ENCODE results near the gene CDK6. TPM values are rescaled to one million over a fixed set of nuclear protein-coding genes. Genes with fewer than 3 reads are reported as not detected.

CDK6 gene
- polyA plus RNA-seq, 1 donor (not counting 4 experiments of a cell fraction or from before 2014, with no cell fraction given): 53.5 TPM

DNA sequence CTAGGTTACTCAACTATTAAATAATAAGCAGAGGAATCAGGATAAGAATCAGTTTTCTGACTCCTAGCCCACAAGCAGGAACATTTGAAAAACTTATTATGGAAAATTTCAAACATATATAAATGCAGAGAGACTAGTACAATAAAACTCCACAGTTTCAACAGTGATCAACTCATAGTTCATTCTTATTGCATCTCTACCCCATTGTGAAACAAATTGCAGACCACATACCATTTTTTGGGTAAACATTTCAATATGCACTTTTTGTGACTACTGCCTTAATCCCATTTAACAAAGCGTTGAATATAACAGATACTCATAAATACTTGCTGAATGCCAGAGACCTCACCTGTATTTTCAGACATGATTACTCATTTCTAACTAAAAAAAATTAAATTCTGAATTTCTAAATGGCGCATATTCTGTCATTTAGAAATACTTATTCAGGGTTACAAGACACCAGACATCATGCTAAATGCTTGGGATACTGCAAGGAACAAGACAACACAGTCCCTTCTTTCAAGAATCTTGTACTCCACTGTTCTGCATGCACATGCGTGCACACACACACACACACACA is 11.4 kb downstream of the CDK6 start:
- Histone ChIP-seq H3K9ac (ENCODE audit: control insufficient read depth, extremely low read depth, insufficient read depth, low read length) (no peak overlapping the region), H3K36me3 (ENCODE audit: control insufficient read depth in 2 of 2, extremely low read depth in 1 of 2, insufficient read depth in 2 of 2, low read length in 2 of 2) (peaks cover 0 to 15% of the 10 kb centered on the region in 2 experiments), H3K79me2 (ENCODE audit: control insufficient read depth, insufficient read depth, low read length) (peaks cover 99% of the 10 kb centered on the region), H3K4me1 (ENCODE audit: control insufficient read depth, extremely low read depth, insufficient read depth, low read length) (peaks cover 15% of the 10 kb centered on the region), H3K4me2 (ENCODE audit: control insufficient read depth, extremely low read depth, insufficient read depth, low read depth, low read length) (no peak overlapping the region), H3K9me3 (ENCODE audit: control insufficient read depth, low read depth, low read length) (no peaks in the 10 kb centered on the region), H3K9me1 (ENCODE audit: control insufficient read depth, extremely low read depth, insufficient read depth, low read length) (peaks cover 2% of the 10 kb centered on the region), H3K27me3 (ENCODE audit: control insufficient read depth, extremely low read depth, insufficient read depth, low read length) (no peaks in the 10 kb centered on the region), H4K20me1 (ENCODE audit: control insufficient read depth, extremely low read depth, insufficient read depth, low read length) (peaks cover 6% of the 10 kb centered on the region), H3K27ac (ENCODE audit: control insufficient read depth, insufficient read depth, low read length) (no peak overlapping the region), H3K4me3 (ENCODE audit: control insufficient read depth in 2 of 3, extremely low read depth in 1 of 3, insufficient read depth in 2 of 3, low read depth in 1 of 3, low read length in 3 of 3) (no peak overlapping the region), H2AFZ (ENCODE audit: control insufficient read depth, low read length) (no peak overlapping the region)
- FAIRE-seq (no peak), DNase-seq (ENCODE audit: low read depth, low spot score) (no peak)
- no peak for TF ChIP-seq EZH2 (IDR thresholded peaks at IDR 0.05; ENCODE audit: low read length)
- TF ChIP-seq, protein P1, sequence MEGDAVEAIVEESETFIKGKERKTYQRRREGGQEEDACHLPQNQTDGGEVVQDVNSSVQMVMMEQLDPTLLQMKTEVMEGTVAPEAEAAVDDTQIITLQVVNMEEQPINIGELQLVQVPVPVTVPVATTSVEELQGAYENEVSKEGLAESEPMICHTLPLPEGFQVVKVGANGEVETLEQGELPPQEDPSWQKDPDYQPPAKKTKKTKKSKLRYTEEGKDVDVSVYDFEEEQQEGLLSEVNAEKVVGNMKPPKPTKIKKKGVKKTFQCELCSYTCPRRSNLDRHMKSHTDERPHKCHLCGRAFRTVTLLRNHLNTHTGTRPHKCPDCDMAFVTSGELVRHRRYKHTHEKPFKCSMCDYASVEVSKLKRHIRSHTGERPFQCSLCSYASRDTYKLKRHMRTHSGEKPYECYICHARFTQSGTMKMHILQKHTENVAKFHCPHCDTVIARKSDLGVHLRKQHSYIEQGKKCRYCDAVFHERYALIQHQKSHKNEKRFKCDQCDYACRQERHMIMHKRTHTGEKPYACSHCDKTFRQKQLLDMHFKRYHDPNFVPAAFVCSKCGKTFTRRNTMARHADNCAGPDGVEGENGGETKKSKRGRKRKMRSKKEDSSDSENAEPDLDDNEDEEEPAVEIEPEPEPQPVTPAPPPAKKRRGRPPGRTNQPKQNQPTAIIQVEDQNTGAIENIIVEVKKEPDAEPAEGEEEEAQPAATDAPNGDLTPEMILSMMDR (optimal IDR thresholded peaks at IDR 0.05 in 1 of 3, IDR thresholded peaks at IDR 0.05 in 1 of 3, conservative IDR thresholded peaks at IDR 0.05 in 1 of 3; ENCODE audit: extremely low read depth in 1 of 3, insufficient read depth in 2 of 3, low read length in 3 of 3): no peak
- dilution Hi-C loops (cut with MboI; ENCODE audit: extremely low pct_ligation_motif_present, low sequenced_read_pairs): no loop called here

DNA sequence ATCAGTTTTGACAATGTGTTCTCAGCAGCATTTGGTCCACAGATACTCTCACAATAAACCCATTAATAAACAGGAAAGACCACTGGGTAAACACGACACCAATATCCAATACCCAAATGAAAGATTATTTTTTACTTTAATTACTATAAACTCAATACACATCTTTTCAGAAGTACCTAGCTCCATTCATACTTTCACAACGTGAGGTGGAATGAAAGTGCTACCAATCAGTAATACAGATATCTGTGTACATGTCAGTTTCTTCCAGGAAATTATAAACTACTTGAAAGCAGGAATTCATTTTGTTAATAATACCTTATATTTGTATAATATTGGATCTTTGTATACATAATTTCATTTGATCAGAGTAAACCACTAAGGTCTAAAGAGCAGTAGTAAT is 11.9 kb downstream of the CDK6 start:
- Histone ChIP-seq H3K36me3 (ENCODE audit: control insufficient read depth in 2 of 2, extremely low read depth in 1 of 2, insufficient read depth in 2 of 2, low read length in 2 of 2) (peaks cover 0 to 13% of the 10 kb centered on the region in 2 experiments), H3K9me3 (ENCODE audit: control insufficient read depth, low read depth, low read length) (no peaks in the 10 kb centered on the region), H3K9me1 (ENCODE audit: control insufficient read depth, extremely low read depth, insufficient read depth, low read length) (peaks cover 2% of the 10 kb centered on the region), H3K4me2 (ENCODE audit: control insufficient read depth, extremely low read depth, insufficient read depth, low read depth, low read length) (no peak overlapping the region), H3K27ac (ENCODE audit: control insufficient read depth, insufficient read depth, low read length) (no peak overlapping the region), H3K4me1 (ENCODE audit: control insufficient read depth, extremely low read depth, insufficient read depth, low read length) (peaks cover 12% of the 10 kb centered on the region), H3K79me2 (ENCODE audit: control insufficient read depth, insufficient read depth, low read length) (peaks cover 99% of the 10 kb centered on the region), H2AFZ (ENCODE audit: control insufficient read depth, low read length) (no peak overlapping the region), H4K20me1 (ENCODE audit: control insufficient read depth, extremely low read depth, insufficient read depth, low read length) (peaks cover 6% of the 10 kb centered on the region), H3K9ac (ENCODE audit: control insufficient read depth, extremely low read depth, insufficient read depth, low read length) (no peak overlapping the region), H3K27me3 (ENCODE audit: control insufficient read depth, extremely low read depth, insufficient read depth, low read length) (no peaks in the 10 kb centered on the region), H3K4me3 (ENCODE audit: control insufficient read depth in 2 of 3, extremely low read depth in 1 of 3, insufficient read depth in 2 of 3, low read depth in 1 of 3, low read length in 3 of 3) (no peak overlapping the region)
- DNase-seq (ENCODE audit: low read depth, low spot score): no peak
- TF ChIP-seq EZH2 (IDR thresholded peaks at IDR 0.05; ENCODE audit: low read length): no peak
- TF ChIP-seq, protein P1 (optimal IDR thresholded peaks at IDR 0.05 in 1 of 3, IDR thresholded peaks at IDR 0.05 in 1 of 3, conservative IDR thresholded peaks at IDR 0.05 in 1 of 3; ENCODE audit: extremely low read depth in 1 of 3, insufficient read depth in 2 of 3, low read length in 3 of 3): no peak
- dilution Hi-C loops (cut with MboI; ENCODE audit: extremely low pct_ligation_motif_present, low sequenced_read_pairs): no loop called here
- FAIRE-seq: no peak

All from keratinocyte (primary cell).